GM18511 (cell line): ENCODE results near the gene ELK4.

Experiments used
- ATAC-seq: cut with Tn5 transposase; IDR thresholded peaks from one replicate; pipeline ENCODE4 v1.9.1; 2021; ENCODE audit warnings: mild to moderate bottlenecking, moderate library complexity; ENCODE audit not compliant: unreplicated experiment

ELK4 gene

GRCh38 chr1:205598841-205599668 is 32.8 kb downstream of the ELK4 start:
- ATAC-seq = no peak

GRCh38 chr1:205597691-205598314 is 34.0 kb downstream of the ELK4 start:
- ATAC-seq = no peak

- ATAC-seq = no peak
Measured at GRCh38 chr1:205596876-205597275, 34.9 kb downstream of the ELK4 start.

GRCh38 chr1:205595861-205596260 is 36.0 kb downstream of the ELK4 start:
- no peak for ATAC-seq

- no peak for ATAC-seq
Measured at GRCh38 chr1:205595435-205595834, 36.4 kb downstream of the ELK4 start.

GRCh38 chr1:205594846-205595245 is 37.0 kb downstream of the ELK4 start:
- ATAC-seq = no peak

GRCh38 chr1:205593967-205594366 is 37.8 kb downstream of the ELK4 start:
- ATAC-seq = no peak

- ATAC-seq = no peak
Measured at GRCh38 chr1:205593532-205593931, 38.3 kb downstream of the ELK4 start.

GRCh38 chr1:205592443-205593003 is 39.3 kb downstream of the ELK4 start:
- ATAC-seq = peak; percentile 3

- peak; percentile 75 for ATAC-seq
Measured at GRCh38 chr1:205591522-205592351, 40.1 kb downstream of the ELK4 start.

- no peak for ATAC-seq
Measured at GRCh38 chr1:205590777-205591513, 40.9 kb downstream of the ELK4 start.

GRCh38 chr1:205590457-205590768 is 41.4 kb downstream of the ELK4 start:
- ATAC-seq = no peak

- no peak for ATAC-seq
Measured at GRCh38 chr1:205589618-205590456, 42.0 kb downstream of the ELK4 start.

GRCh38 chr1:205589046-205589445 is 42.8 kb downstream of the ELK4 start:
- ATAC-seq = no peak

- no peak for ATAC-seq
Measured at GRCh38 chr1:205588636-205589035, 43.2 kb downstream of the ELK4 start.

- ATAC-seq = no peak
Measured at GRCh38 chr1:205587581-205587980, 44.2 kb downstream of the ELK4 start.

GRCh38 chr1:205585835-205586785 is 45.7 kb downstream of the ELK4 start:
- ATAC-seq = no peak

- ATAC-seq = no peak
Measured at GRCh38 chr1:205585169-205585834, 46.5 kb downstream of the ELK4 start.
